GM12878 (cell line): ENCODE measurements around the gene PDE6G. TPM values are rescaled to one million over a fixed set of nuclear protein-coding genes. Genes with fewer than 3 reads are reported as not detected.
A peak's percentile ranks its signal among the peaks of the same experiment; 100 is the strongest.

Source experiments
- ATAC-seq: fragments of 200-7000 bp; cut with Tn5 transposase; 3 replicates; pipeline ENCODE4 v1.9.1; 2020; ENCODE audit warnings: mild to moderate bottlenecking, moderate library complexity
- BruUV-seq: library from RNA; stranded (reverse); fragments of 400-500 nt; replicated peaks from 2 replicates; lab custom pipeline; 2021; lab: Mats Ljungman, UMichigan
- CTCF ChIA-PET: fragments of 300-600 bp; sonication (Branson Sonifier 250); formaldehyde crosslinking; extraction: SDS; loops from one replicate; lab custom pipeline; 2021; ENCODE audit warnings: inconsistent platforms; lab: Yijun Ruan, JAX
- POLR2A ChIA-PET: fragments of 350-600 bp; formaldehyde crosslinking; extraction: SDS; loops from one replicate; lab custom pipeline; 2021; ENCODE audit warnings: inconsistent platforms; lab: Charles Lee
- RAD21 ChIA-PET: fragments of 300-600 bp; sonication (Branson Sonifier 250); formaldehyde crosslinking; loops from one replicate; lab custom pipeline; 2023; ENCODE audit warnings: antibody characterized with exemption; ENCODE audit not compliant: unreplicated experiment; lab: Charles Lee
- SMC1A ChIA-PET: fragments of 300-600 bp; sonication (Branson Sonifier 250); formaldehyde crosslinking; loops from one replicate; lab custom pipeline; 2023; ENCODE audit not compliant: unreplicated experiment, uncharacterized antibody; lab: Charles Lee
- DNase-seq: peaks from one replicate; pipeline ENCODE4 v3.0.0-alpha.2; 2011; ENCODE audit warnings: low read depth, low spot score
- FAIRE-seq: peaks from 3 replicates; lab custom pipeline; 2011; peaks lifted over from hg19 to GRCh38; lab: Jason Lieb, UNC
- H2AFZ ChIP-seq: 2 replicates; pipeline ENCODE4 v1.6.0; 2011; ENCODE audit warnings: low read depth, low read length, control low read depth; ENCODE audit not compliant: control insufficient read depth
- H3K27ac ChIP-seq: 2 replicates; pipeline ENCODE4 v1.5.1; 2011; ENCODE audit warnings: control low read depth; ENCODE audit not compliant: control insufficient read depth, insufficient read depth
- H3K27me3 ChIP-seq, 2 experiments: replicated peaks in 1 of 2; 2 replicates each; pipeline versions ENCODE4 v1.6.0 to v1.6.1; 2011; ENCODE audit warnings: low read length in 1 of 2; ENCODE audit not compliant: control insufficient read depth in 2 of 2, insufficient read depth in 2 of 2
- H3K36me3 ChIP-seq, 2 experiments: 2 replicates each; pipeline ENCODE4 v1.5.1; 2011; ENCODE audit warnings: low read length in 1 of 2; ENCODE audit not compliant: control insufficient read depth in 2 of 2, insufficient read depth in 2 of 2
- H3K4me1 ChIP-seq: 2 replicates; pipeline ENCODE4 v1.6.1; 2011; ENCODE audit warnings: mild to moderate bottlenecking, low read length, moderate library complexity, mixed read lengths; ENCODE audit not compliant: control insufficient read depth, insufficient read depth
- H3K4me2 ChIP-seq: 2 replicates; pipeline ENCODE4 v1.6.0; 2011; ENCODE audit warnings: control low read depth; ENCODE audit not compliant: control insufficient read depth, insufficient read depth
- H3K4me3 ChIP-seq: fragments of 200-600 bp; sonication (generic); 2 replicates; pipeline ENCODE4 v1.5.1; 2016
- H3K79me2 ChIP-seq: 2 replicates; pipeline ENCODE4 v1.6.0; 2011; ENCODE audit warnings: low read length; ENCODE audit not compliant: control insufficient read depth, insufficient read depth
- H3K9ac ChIP-seq: 2 replicates; pipeline ENCODE4 v1.8.0; 2011; ENCODE audit warnings: low read length, control low read depth, mixed read lengths; ENCODE audit not compliant: control insufficient read depth, insufficient read depth
- H3K9me3 ChIP-seq: replicated peaks from 3 replicates; pipeline ENCODE4 v1.5.1; 2011; ENCODE audit warnings: mild to moderate bottlenecking, low read length; ENCODE audit not compliant: control insufficient read depth, insufficient read depth
- H4K20me1 ChIP-seq: 2 replicates; pipeline ENCODE4 v1.6.0; 2011; ENCODE audit not compliant: control insufficient read depth, insufficient read depth
- CEBPB ChIP-seq, 2 experiments: fragments of 150-350 bp in 1 of 2; IDR thresholded peaks; 2 replicates each; pipeline ENCODE4 v1.6.1; 2012 to 2014; ENCODE audit warnings: low read depth in 2 of 2, low read length in 2 of 2, borderline replicate concordance in 1 of 2, inconsistent platforms in 1 of 2
- MYC ChIP-seq: IDR thresholded peaks from 2 replicates; pipeline ENCODE4 v1.6.1; 2011; ENCODE audit warnings: mild to moderate bottlenecking, low read length, moderate library complexity, inconsistent platforms; ENCODE audit not compliant: insufficient read depth, insufficient replicate concordance, insufficient read length, severe bottlenecking
- POLR2AphosphoS5 ChIP-seq: IDR thresholded peaks from 2 replicates; pipeline ENCODE4 v1.6.1; 2011; ENCODE audit warnings: mild to moderate bottlenecking, low read length, inconsistent platforms
- RB1 ChIP-seq: fragments of 450-650 bp; formaldehyde crosslinking; IDR thresholded peaks from 2 replicates; pipeline ENCODE4 v1.6.1; 2017; ENCODE audit warnings: mild to moderate bottlenecking, borderline replicate concordance
- RCOR1 ChIP-seq: conservative IDR thresholded peaks from 2 replicates; pipeline ENCODE4 v1.6.1; 2012; ENCODE audit warnings: low read depth, low read length, improper control_type of control experiment
- SIN3A ChIP-seq: IDR thresholded peaks from 2 replicates; pipeline ENCODE4 v1.6.1; 2012; ENCODE audit warnings: low read depth, low read length, improper control_type of control experiment
- WGBS: methylation state at CpG from one replicate; pipeline ENCODE4 v1.1.6; 2016; ENCODE audit warnings: low lambda C conversion rate; ENCODE audit not compliant: insufficient replicate concordance, insufficient coverage; ENCODE audit errors: missing lambda C conversion rate; 5-methylcytosine and 5-hydroxymethylcytosine counted together
- in situ Hi-C: fragments of 300-500 bp; cut with MboI; formaldehyde crosslinking; loops from 9 replicates; pipeline ENCODE4 v1.14.3; 2018; ENCODE audit warnings: mixed read lengths
- intact Hi-C: fragments of 100-400 bp; cut with micrococcal nuclease; formaldehyde crosslinking; loops from one replicate; pipeline ENCODE4 v1.14.2; 2022; ENCODE audit not compliant: unreplicated experiment
- polyA plus RNA-seq, 11 experiments: library from polyadenylated mRNA; depleted of rRNA in 4 of 11; unstranded in 6 of 11; stranded (reverse) in 5 of 11; fragments of >200 nt; fragmentation: Nextera tagmentation in 4 of 11; fragmentation: Illumina TruSeq in 1 of 11; extraction: Ambion mirVana in 4 of 11; extraction: Trizol in 1 of 11; gene quantifications; 1 replicate in 1 of 11; 2 replicates in 10 of 11; pipeline versions ENCODE4 v1.2.1 to v1.2.3, GENCODE V29; 2011 to 2016; ENCODE audit warnings: inconsistent platforms in 2 of 11, missing spikeins in 2 of 11, low read depth in 1 of 11
- total RNA-seq, 4 experiments: library from RNA; depleted of rRNA in 3 of 4; stranded (reverse); fragments of >200 nt in 3 of 4; fragmentation: Illumina TruSeq in 1 of 4; extraction: Trizol in 1 of 4; gene quantifications; 2 replicates each; pipeline versions ENCODE4 v1.2.1 to v1.2.3, GENCODE V29; 2013 to 2021
- TF ChIP-seq, protein P1 (sequence below): IDR thresholded peaks from 2 replicates; pipeline ENCODE4 v1.6.1; 2012; ENCODE audit warnings: low read depth, low read length, improper control_type of control experiment
- TF ChIP-seq, protein P2 (sequence below): fragments of 450-650 bp; IDR thresholded peaks from 2 replicates; pipeline ENCODE4 v1.6.1; 2016; ENCODE audit warnings: mild to moderate bottlenecking, moderate library complexity, borderline replicate concordance
- TF ChIP-seq, protein P3 (sequence below): IDR thresholded peaks from 2 replicates; pipeline ENCODE4 v1.6.1; 2011; ENCODE audit warnings: borderline replicate concordance, low read depth, mild to moderate bottlenecking, moderate library complexity, mixed read lengths, low read length; ENCODE audit not compliant: insufficient read depth; ENCODE audit errors: extremely low read length
- TF ChIP-seq, protein P4 (sequence below): fragments of 450-650 bp; IDR thresholded peaks from 2 replicates; pipeline ENCODE4 v1.6.1; 2017; ENCODE audit warnings: mild to moderate bottlenecking
- TF ChIP-seq, protein P5 (sequence below): IDR thresholded peaks from 2 replicates; pipeline ENCODE4 v1.6.1; 2012; ENCODE audit warnings: low read depth, low read length, improper control_type of control experiment

PDE6G gene
- total and polyA plus RNA-seq, 10 of the 15 experiments (the other 5 are each of a cell fraction or from before 2014, with no cell fraction given) = 0.55 to 12.1 (median 4.3) TPM

DNA sequence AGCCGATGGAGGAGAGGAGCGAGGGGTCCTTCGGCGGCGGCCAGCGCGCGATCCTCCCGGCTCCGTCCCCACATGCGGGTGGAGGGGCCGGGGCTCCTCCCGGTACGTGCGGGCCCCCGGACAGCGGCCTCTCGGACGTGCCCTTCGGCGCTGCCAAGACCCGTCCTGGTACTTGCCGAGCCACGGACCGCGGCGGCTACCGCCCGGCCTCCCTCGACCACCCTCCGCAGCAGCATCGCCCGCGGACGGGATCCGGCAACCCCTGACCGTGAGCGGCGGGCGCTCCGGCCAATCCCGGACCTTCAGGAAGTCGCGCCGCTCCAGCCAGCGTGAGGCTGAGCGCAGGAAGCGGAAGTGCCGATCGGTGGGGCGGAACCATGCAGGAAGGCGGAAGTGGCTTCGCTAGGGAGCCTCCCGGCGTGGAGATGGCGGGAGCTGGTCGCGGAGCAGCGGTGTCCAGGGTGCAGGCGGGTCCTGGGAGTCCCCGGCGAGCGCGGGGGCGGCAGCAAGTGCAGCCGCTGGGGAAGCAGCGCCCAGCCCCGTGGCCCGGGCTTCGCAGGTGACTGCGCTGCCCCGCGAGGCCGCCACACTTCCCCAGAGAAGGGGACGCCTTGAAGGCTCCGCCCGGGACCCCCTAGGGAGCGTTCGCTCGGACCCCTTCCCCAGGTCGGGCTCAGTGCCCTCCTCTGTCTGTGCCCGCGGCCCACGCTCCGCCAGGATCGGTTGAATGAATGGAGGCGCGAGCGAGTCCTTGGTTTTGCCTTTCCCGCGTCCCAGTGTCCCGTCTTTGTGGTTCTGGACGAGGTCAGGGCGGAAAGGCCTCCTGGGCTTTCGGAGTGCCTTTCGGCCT is 10.2 kb upstream of the PDE6G start, which contains the start of the genes CCDC137 and OXLD1:
Gene CCDC137, plus strand, starts transcription at position 396 of the 850 bp plus-strand sequence. Its CDS starts 30 bp downstream, at position 426.
Gene OXLD1, minus strand, starts transcription at position 264 of the 850 bp plus-strand sequence. Its CDS starts 28 bp downstream, at position 236.
- Histone ChIP-seq H3K9ac (peak within 1 kb of the TSS; percentile 99), H3K4me2 (peak within 1 kb of the TSS; percentile 98), H3K27ac (peak within 1 kb of the TSS; percentile 97), H4K20me1 (no peaks in the 10 kb centered on the region), H3K4me3 (peak within 1 kb of the TSS; percentile 98), H3K36me3 (peaks cover 6 to 11% of the 10 kb centered on the region in 2 experiments), H3K27me3 (no peaks in the 10 kb centered on the region), H3K4me1 (peaks cover 15% of the 10 kb centered on the region), H2AFZ (peak within 1 kb of the TSS; percentile 78), H3K9me3 (no peaks in the 10 kb centered on the region), H3K79me2 (peaks cover 33% of the 10 kb centered on the region)
- intact Hi-C loops = loop anchor here (2.0 kb wide), 1 partner anchor 30 kb away; the partner anchor contains the start of genes NPLOC4 and TSPAN10
- 1% methylated on average over 94 of the region's 96 CpGs for WGBS
- peak; percentile 76 for DNase-seq
- CTCF ChIA-PET = interaction anchor here (1.2 kb wide), 1 partner anchor 35 kb away, joined by 3 read pairs; no protein-coding TSS in a partner anchor
- SMC1A ChIA-PET = no interaction called here
- POLR2A ChIA-PET = interaction anchor here (0.5 to 1.4 kb wide), 7 partner anchors 17 to 190 kb away, joined by 3 to 6 read pairs (median 4); partner anchors contain the start of genes ARL16, HGS, MCRIP1 and MRPL12
- peak; percentile 98 for ATAC-seq
- in situ Hi-C loops = no loop called here
- RAD21 ChIA-PET = interaction anchor here (0.9 kb wide), 1 partner anchor 17 kb away, joined by 6 read pairs; the partner anchor contains the start of genes ARL16 and HGS
- peak; percentile 98 for FAIRE-seq
- BruUV-seq = no TSS peak
- TF ChIP-seq, protein P1, sequence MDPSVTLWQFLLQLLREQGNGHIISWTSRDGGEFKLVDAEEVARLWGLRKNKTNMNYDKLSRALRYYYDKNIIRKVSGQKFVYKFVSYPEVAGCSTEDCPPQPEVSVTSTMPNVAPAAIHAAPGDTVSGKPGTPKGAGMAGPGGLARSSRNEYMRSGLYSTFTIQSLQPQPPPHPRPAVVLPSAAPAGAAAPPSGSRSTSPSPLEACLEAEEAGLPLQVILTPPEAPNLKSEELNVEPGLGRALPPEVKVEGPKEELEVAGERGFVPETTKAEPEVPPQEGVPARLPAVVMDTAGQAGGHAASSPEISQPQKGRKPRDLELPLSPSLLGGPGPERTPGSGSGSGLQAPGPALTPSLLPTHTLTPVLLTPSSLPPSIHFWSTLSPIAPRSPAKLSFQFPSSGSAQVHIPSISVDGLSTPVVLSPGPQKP = peak; percentile 88
- TF ChIP-seq, protein P2, sequence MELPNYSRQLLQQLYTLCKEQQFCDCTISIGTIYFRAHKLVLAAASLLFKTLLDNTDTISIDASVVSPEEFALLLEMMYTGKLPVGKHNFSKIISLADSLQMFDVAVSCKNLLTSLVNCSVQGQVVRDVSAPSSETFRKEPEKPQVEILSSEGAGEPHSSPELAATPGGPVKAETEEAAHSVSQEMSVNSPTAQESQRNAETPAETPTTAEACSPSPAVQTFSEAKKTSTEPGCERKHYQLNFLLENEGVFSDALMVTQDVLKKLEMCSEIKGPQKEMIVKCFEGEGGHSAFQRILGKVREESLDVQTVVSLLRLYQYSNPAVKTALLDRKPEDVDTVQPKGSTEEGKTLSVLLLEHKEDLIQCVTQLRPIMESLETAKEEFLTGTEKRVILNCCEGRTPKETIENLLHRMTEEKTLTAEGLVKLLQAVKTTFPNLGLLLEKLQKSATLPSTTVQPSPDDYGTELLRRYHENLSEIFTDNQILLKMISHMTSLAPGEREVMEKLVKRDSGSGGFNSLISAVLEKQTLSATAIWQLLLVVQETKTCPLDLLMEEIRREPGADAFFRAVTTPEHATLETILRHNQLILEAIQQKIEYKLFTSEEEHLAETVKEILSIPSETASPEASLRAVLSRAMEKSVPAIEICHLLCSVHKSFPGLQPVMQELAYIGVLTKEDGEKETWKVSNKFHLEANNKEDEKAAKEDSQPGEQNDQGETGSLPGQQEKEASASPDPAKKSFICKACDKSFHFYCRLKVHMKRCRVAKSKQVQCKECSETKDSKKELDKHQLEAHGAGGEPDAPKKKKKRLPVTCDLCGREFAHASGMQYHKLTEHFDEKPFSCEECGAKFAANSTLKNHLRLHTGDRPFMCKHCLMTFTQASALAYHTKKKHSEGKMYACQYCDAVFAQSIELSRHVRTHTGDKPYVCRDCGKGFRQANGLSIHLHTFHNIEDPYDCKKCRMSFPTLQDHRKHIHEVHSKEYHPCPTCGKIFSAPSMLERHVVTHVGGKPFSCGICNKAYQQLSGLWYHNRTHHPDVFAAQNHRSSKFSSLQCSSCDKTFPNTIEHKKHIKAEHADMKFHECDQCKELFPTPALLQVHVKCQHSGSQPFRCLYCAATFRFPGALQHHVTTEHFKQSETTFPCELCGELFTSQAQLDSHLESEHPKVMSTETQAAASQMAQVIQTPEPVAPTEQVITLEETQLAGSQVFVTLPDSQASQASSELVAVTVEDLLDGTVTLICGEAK = peak; percentile 95
- TF ChIP-seq RCOR1 = no peak
- TF ChIP-seq CEBPB (IDR thresholded peaks at IDR 0.05; ENCODE audit: borderline replicate concordance in 1 of 2, low read depth in 2 of 2, low read length in 2 of 2) = no peak
- TF ChIP-seq, protein P3, sequence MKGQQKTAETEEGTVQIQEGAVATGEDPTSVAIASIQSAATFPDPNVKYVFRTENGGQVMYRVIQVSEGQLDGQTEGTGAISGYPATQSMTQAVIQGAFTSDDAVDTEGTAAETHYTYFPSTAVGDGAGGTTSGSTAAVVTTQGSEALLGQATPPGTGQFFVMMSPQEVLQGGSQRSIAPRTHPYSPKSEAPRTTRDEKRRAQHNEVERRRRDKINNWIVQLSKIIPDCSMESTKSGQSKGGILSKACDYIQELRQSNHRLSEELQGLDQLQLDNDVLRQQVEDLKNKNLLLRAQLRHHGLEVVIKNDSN = no peak
- TF ChIP-seq MYC = peak; percentile 59
- TF ChIP-seq, protein P4, sequence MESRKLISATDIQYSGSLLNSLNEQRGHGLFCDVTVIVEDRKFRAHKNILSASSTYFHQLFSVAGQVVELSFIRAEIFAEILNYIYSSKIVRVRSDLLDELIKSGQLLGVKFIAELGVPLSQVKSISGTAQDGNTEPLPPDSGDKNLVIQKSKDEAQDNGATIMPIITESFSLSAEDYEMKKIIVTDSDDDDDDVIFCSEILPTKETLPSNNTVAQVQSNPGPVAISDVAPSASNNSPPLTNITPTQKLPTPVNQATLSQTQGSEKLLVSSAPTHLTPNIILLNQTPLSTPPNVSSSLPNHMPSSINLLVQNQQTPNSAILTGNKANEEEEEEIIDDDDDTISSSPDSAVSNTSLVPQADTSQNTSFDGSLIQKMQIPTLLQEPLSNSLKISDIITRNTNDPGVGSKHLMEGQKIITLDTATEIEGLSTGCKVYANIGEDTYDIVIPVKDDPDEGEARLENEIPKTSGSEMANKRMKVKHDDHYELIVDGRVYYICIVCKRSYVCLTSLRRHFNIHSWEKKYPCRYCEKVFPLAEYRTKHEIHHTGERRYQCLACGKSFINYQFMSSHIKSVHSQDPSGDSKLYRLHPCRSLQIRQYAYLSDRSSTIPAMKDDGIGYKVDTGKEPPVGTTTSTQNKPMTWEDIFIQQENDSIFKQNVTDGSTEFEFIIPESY = no peak
- TF ChIP-seq, protein P5, sequence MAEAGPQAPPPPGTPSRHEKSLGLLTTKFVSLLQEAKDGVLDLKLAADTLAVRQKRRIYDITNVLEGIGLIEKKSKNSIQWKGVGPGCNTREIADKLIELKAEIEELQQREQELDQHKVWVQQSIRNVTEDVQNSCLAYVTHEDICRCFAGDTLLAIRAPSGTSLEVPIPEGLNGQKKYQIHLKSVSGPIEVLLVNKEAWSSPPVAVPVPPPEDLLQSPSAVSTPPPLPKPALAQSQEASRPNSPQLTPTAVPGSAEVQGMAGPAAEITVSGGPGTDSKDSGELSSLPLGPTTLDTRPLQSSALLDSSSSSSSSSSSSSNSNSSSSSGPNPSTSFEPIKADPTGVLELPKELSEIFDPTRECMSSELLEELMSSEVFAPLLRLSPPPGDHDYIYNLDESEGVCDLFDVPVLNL = no peak
- TF ChIP-seq RB1 = peak; percentile 79; the same call in 1 of the 2 replicates
- TF ChIP-seq POLR2AphosphoS5 = peak; percentile 96
- TF ChIP-seq SIN3A = 0 out of 2 replicates have a peak, but pooled peaks have one; percentile 67
